Suppressor macrophage treated with lipopolysaccharide for 1 hour (primary cell): ENCODE data around the gene STARD10.
A peak's percentile ranks its signal among the peaks of the same experiment; 100 is the strongest.

Source experiments
- DNase-seq, 3 donors: peaks; one replicate each; pipeline ENCODE4 v3.0.0-alpha.2; 2020 to 2022

The STARD10 gene

GRCh38 chr11:72793425-72794367 is at the start of gene STARD10:
STARD10 (minus strand) TSS chr11:72794047; CDS start chr11:72781181, 12,866 bp downstream.
- peak; percentile 99 to 100 (median 100) for DNase-seq

- no peak for DNase-seq
These were observed 48.9 kb upstream of the STARD10 start for GRCh38 chr11:72842653-72843330.

- DNase-seq = no peak
These were observed 48.3 kb upstream of the STARD10 start for GRCh38 chr11:72842126-72842525.

- DNase-seq = no peak
These were observed 47.5 kb upstream of the STARD10 start for GRCh38 chr11:72841397-72841796.

GRCh38 chr11:72840780-72841179 is 46.9 kb upstream of the STARD10 start:
- peak in 2 of 3 donors; percentile 22 to 37 for DNase-seq

GRCh38 chr11:72838691-72839305 is 45.0 kb upstream of the STARD10 start:
- no peak for DNase-seq

- DNase-seq = no peak
These were observed 42.3 kb upstream of the STARD10 start for GRCh38 chr11:72836111-72836510.

GRCh38 chr11:72834905-72835304 is 41.1 kb upstream of the STARD10 start:
- peak; percentile 66 to 77 (median 76) for DNase-seq

GRCh38 chr11:72833811-72834493 is 40.1 kb upstream of the STARD10 start:
- DNase-seq = no peak

- DNase-seq = no peak
These were observed 39.4 kb upstream of the STARD10 start for GRCh38 chr11:72833083-72833733.

- no peak for DNase-seq
These were observed 38.6 kb upstream of the STARD10 start for GRCh38 chr11:72832301-72833082.

- peak; percentile 78 to 83 (median 79) for DNase-seq
These were observed 37.9 kb upstream of the STARD10 start for GRCh38 chr11:72831521-72832300.

GRCh38 chr11:72829884-72830533 is 36.2 kb upstream of the STARD10 start:
- DNase-seq = no peak

- DNase-seq = no peak
These were observed 35.3 kb upstream of the STARD10 start for GRCh38 chr11:72829178-72829577.

- DNase-seq = no peak
These were observed 34.9 kb upstream of the STARD10 start for GRCh38 chr11:72828692-72829101.

- peak; percentile 67 to 80 (median 74) for DNase-seq
These were observed 34.3 kb upstream of the STARD10 start for GRCh38 chr11:72828081-72828567.

GRCh38 chr11:72827656-72828055 is 33.8 kb upstream of the STARD10 start:
- DNase-seq = peak; percentile 59 to 80 (median 64)

- DNase-seq = no peak
These were observed 33.2 kb upstream of the STARD10 start for GRCh38 chr11:72826942-72827480.

- no peak for DNase-seq
These were observed 32.5 kb upstream of the STARD10 start for GRCh38 chr11:72826191-72826941.
